Activated CD4-positive, alpha-beta T cell treated with anti-CD3 and anti-CD28 coated beads for 4 hours (primary cell): ENCODE measurements around the gene AGFG2.
A peak's percentile ranks its signal among the peaks of the same experiment; 100 is the strongest.
"Not testable (repeated sequence)": the region's sequence is repeated elsewhere in the genome, so short reads cannot be mapped to it uniquely, and the experiment has no call there.

Experiments used
- DNase-seq, 2 donors: peaks; one replicate each; pipeline ENCODE4 v3.0.0-alpha.2; 2020

Gene AGFG2

GRCh38 chr7:100555701-100556100 is 16.7 kb downstream of the AGFG2 start:
- no peak for DNase-seq

GRCh38 chr7:100556541-100556940 is 17.5 kb downstream of the AGFG2 start:
- no peak for DNase-seq

- no peak for DNase-seq
Measured at GRCh38 chr7:100559127-100559526, 20.1 kb downstream of the AGFG2 start.

- no peak for DNase-seq
Measured at GRCh38 chr7:100561491-100562194, 22.6 kb downstream of the AGFG2 start.

- no peak for DNase-seq
Measured at GRCh38 chr7:100562195-100563099, 23.4 kb downstream of the AGFG2 start.

GRCh38 chr7:100563100-100563564 is 24.1 kb downstream of the AGFG2 start:
- DNase-seq, result no peak

- peak; percentile 76 to 89 for DNase-seq
Measured at GRCh38 chr7:100563809-100564400, 24.9 kb downstream of the AGFG2 start.

GRCh38 chr7:100564405-100564804 is 25.4 kb downstream of the AGFG2 start:
- DNase-seq, result not testable (repeated sequence)

- DNase-seq, result no peak
Measured at GRCh38 chr7:100565133-100565571, 26.1 kb downstream of the AGFG2 start.

- no peak for DNase-seq
Measured at GRCh38 chr7:100566018-100566531, 27.1 kb downstream of the AGFG2 start.

- DNase-seq, result no peak
Measured at GRCh38 chr7:100567031-100567730, 28.2 kb downstream of the AGFG2 start.

- no peak for DNase-seq
Measured at GRCh38 chr7:100567751-100568175, 28.8 kb downstream of the AGFG2 start.

GRCh38 chr7:100568176-100568895 is 29.3 kb downstream of the AGFG2 start:
- DNase-seq, result no peak

GRCh38 chr7:100568896-100569844 is 30.2 kb downstream of the AGFG2 start:
- peak in 1 of 2 donors; percentile 35 for DNase-seq

- DNase-seq, result no peak
Measured at GRCh38 chr7:100570954-100571828, 32.2 kb downstream of the AGFG2 start.

- DNase-seq, result no peak
Measured at GRCh38 chr7:100571829-100572116, 32.8 kb downstream of the AGFG2 start.

GRCh38 chr7:100572281-100572948 is 33.4 kb downstream of the AGFG2 start:
- no peak for DNase-seq

- DNase-seq, result no peak
Measured at GRCh38 chr7:100572949-100573675, 34.1 kb downstream of the AGFG2 start.
